ENCODE results near the gene LTBP4.

GRCh38 chr19:40607311-40608239 is 6.4 kb downstream of the LTBP4 start:
- TF ChIP-seq CTCF (IDR thresholded peaks at IDR 0.05; ENCODE audit: borderline replicate concordance, extremely low read depth, low read length, poor library complexity, severe bottlenecking) (no peak), EZH2 (IDR thresholded peaks at IDR 0.05; ENCODE audit: borderline replicate concordance, low read depth, low read length, severe bottlenecking) (no peak)
